Duodenal mucosa (tissue), 2 donors: Measurements from ENCODE around the gene MRPL12.

Experiments
- H3K27ac ChIP-seq: one replicate; pipeline ENCODE4 v1.7.0; 2013; ENCODE audit warnings: low read depth, low read length
- H3K27me3 ChIP-seq, 2 donors: one replicate each; pipeline ENCODE4 v1.7.0; 2013; ENCODE audit warnings: low read length in 2 of 2, control low read depth in 1 of 2; ENCODE audit not compliant: insufficient read depth in 2 of 2, control insufficient read depth in 1 of 2
- H3K36me3 ChIP-seq, 2 donors: one replicate each; pipeline ENCODE4 v1.7.0; 2013; ENCODE audit warnings: low read length in 2 of 2, control low read depth in 1 of 2; ENCODE audit not compliant: insufficient read depth in 2 of 2, control insufficient read depth in 1 of 2
- H3K4me1 ChIP-seq, 2 donors: one replicate each; pipeline ENCODE4 v1.7.0; 2013; ENCODE audit warnings: low read length in 2 of 2, control low read depth in 1 of 2; ENCODE audit not compliant: insufficient read depth in 2 of 2, control insufficient read depth in 1 of 2
- H3K4me3 ChIP-seq, 2 donors: one replicate each; pipeline ENCODE4 v1.7.0; 2013; ENCODE audit warnings: low read length in 2 of 2, low read depth in 1 of 2
- H3K9ac ChIP-seq, 2 donors: one replicate each; pipeline ENCODE4 v1.7.0; 2013; ENCODE audit warnings: low read length in 2 of 2, low read depth in 1 of 2
- H3K9me3 ChIP-seq, 2 donors: one replicate each; pipeline ENCODE4 v1.7.0; 2013; ENCODE audit warnings: low read length in 2 of 2, control low read depth in 1 of 2; ENCODE audit not compliant: control insufficient read depth in 1 of 2

Gene MRPL12

GRCh38 chr17:81710514-81711308 lies 7.5 kb downstream of the MRPL12 start:
- Histone ChIP-seq H3K4me3 (peak overlapping the region; percentile 43 to 58), H3K36me3 (peaks cover 8 to 30% of the 10 kb centered on the region in 2 donors), H3K27ac (no peak overlapping the region), H3K9me3 (no peaks in the 10 kb centered on the region), H3K27me3 (no peaks in the 10 kb centered on the region), H3K9ac (peak overlapping the region; percentile 40 to 52), H3K4me1 (peaks cover 25 to 40% of the 10 kb centered on the region in 2 donors)

DNA sequence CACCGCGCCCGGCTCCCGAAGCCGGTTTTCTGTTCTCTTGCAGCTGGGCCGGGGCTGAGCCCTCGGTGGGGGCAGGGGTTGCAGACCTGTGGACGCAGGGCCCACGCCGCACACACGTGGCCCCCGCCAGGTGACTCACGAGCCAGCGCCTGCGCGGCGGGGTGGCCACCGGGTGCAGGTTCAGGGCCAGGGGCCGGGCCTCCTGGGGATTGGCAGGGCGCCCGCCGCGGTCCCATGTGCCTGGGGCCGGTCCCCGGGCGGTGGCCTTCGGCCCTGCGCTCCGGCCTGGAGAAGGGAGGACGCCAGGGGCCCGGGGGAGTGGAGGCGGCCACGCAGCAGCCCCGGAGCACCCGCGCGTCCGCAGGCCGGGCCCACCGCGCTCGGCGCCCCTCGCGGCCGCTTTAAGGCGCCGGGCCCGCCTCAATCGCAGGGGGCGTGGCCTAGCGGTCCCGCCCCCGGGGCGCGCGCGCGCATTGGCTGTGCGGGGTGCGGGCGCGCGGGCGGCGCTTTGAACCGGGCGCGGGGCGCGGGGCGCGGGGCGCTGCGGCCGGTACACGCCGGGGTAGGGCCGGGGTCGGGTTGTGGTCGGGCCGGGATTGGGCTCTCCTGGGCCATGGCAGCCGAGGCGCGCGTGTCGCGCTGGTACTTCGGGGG lies 8.8 kb downstream of the MRPL12 start, which contains the start of gene SLC25A10:
Gene SLC25A10, plus strand, starts transcription at position 471 of the 654 bp plus-strand sequence. Its CDS starts 143 bp downstream, at position 614.
- peaks cover 25 to 40% of the 10 kb centered on the region in 2 donors for H3K4me1 ChIP-seq
- peak within 1 kb of the TSS; percentile 50 for H3K27ac ChIP-seq
- peak within 1 kb of the TSS; percentile 70 to 75 for H3K9ac ChIP-seq
- H3K36me3 ChIP-seq, result peaks cover 4 to 22% of the 10 kb centered on the region in 2 donors
- no peaks in the 10 kb centered on the region for H3K9me3 ChIP-seq
- peak within 1 kb of the TSS; percentile 66 to 75 for H3K4me3 ChIP-seq
- no peaks in the 10 kb centered on the region for H3K27me3 ChIP-seq

GRCh38 chr17:81712468-81713003 lies 9.4 kb downstream of the MRPL12 start:
- Histone ChIP-seq H3K9me3 (no peaks in the 10 kb centered on the region), H3K9ac (peak overlapping the region; percentile 70 to 75), H3K36me3 (peaks cover 4 to 17% of the 10 kb centered on the region in 2 donors), H3K4me1 (peaks cover 25 to 40% of the 10 kb centered on the region in 2 donors), H3K4me3 (peak overlapping the region; percentile 66 to 75), H3K27me3 (no peaks in the 10 kb centered on the region), H3K27ac (peak overlapping the region; percentile 50)

DNA sequence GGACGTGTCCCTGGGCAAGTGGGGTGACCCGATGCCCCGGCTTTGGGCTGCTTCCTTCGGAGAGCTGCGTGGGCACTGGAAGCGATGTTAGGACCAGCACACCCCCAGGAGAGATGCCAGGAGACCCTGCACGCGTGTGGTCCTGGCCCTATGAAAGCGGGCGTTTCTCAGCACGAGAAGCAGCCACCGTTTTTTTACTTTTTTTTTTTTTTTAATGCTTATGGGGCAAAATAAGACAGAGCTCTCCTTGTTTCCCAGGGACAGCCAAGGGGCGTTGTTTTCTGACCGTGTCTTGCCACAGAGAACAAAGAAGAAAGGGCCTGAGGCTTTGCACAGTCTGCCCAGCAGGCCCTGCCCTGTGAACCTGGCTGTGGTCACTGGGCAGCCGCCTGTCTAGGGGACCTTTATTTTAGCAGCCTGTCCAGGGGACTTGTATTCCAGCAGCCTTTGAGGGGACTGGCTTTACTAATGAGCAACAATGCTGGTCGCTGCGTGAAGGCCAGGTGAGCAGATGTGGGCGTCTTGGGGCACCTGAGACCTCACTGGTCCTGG lies 9.9 kb downstream of the MRPL12 start:
- H3K36me3 ChIP-seq, result peaks cover 4 to 15% of the 10 kb centered on the region in 2 donors
- H3K4me3 ChIP-seq, result peak overlapping the region; percentile 66 to 75
- H3K27ac ChIP-seq, result no peak overlapping the region
- H3K9me3 ChIP-seq, result no peaks in the 10 kb centered on the region
- H3K27me3 ChIP-seq, result no peaks in the 10 kb centered on the region
- H3K9ac ChIP-seq, result peak overlapping the region; percentile 70 to 75
- H3K4me1 ChIP-seq, result peaks cover 25 to 40% of the 10 kb centered on the region in 2 donors

GRCh38 chr17:81713556-81714411 lies 10.6 kb downstream of the MRPL12 start:
- Histone ChIP-seq H3K4me1 (peaks cover 25 to 40% of the 10 kb centered on the region in 2 donors), H3K4me3 (peak overlapping the region; percentile 66 to 75), H3K36me3 (peaks cover 4 to 8% of the 10 kb centered on the region in 2 donors), H3K9ac (peak overlapping the region; percentile 70 to 75), H3K27me3 (no peaks in the 10 kb centered on the region), H3K27ac (peak overlapping the region; percentile 3), H3K9me3 (no peaks in the 10 kb centered on the region)

DNA sequence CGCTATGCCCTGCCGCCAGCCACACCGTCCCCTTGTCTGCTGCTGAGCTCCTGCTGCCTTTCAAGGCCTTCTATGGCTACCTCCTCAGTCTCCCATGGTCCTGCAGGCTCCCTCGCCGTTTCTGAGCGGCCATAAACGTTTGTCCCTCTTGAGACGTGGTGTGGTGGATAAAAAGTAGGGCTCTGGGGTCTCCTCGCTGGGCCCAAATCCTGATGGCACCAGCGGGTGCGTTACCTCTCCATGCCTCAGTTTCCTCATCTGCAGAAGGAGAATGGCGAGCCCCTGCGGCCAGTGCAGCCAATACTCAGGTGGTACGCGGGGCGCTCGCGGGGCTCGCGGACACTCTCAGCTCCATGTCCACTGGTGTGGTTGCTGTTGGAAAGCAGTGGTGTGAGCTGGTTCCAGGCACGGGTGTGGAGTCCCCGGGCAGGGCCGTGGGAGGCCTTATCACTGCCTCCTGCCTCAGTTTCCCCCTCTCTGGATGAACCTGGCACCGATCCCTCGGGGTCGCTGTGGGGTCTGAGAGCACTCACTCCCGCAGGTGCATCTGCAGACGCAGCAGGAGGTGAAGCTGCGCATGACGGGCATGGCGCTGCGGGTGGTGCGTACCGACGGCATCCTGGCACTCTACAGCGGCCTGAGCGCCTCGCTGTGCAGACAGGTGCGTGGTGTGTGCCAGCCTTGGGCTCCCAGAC lies 11.4 kb downstream of the MRPL12 start:
- H3K9me3 ChIP-seq, result no peaks in the 10 kb centered on the region
- peaks cover 25 to 40% of the 10 kb centered on the region in 2 donors for H3K4me1 ChIP-seq
- H3K27ac ChIP-seq, result no peak overlapping the region
- peaks cover 4 to 11% of the 10 kb centered on the region in 2 donors for H3K36me3 ChIP-seq
- H3K27me3 ChIP-seq, result no peaks in the 10 kb centered on the region
- peak overlapping the region in 1 of 2 donors; percentile 70 for H3K9ac ChIP-seq
- H3K4me3 ChIP-seq, result peak overlapping the region in 1 of 2 donors; percentile 66

GRCh38 chr17:81715107-81715871 lies 12.1 kb downstream of the MRPL12 start:
- no peaks in the 10 kb centered on the region for H3K27me3 ChIP-seq
- peaks cover 21 to 35% of the 10 kb centered on the region in 2 donors for H3K4me1 ChIP-seq
- H3K9me3 ChIP-seq, result no peaks in the 10 kb centered on the region
- no peak overlapping the region for H3K4me3 ChIP-seq
- H3K9ac ChIP-seq, result no peak overlapping the region
- H3K27ac ChIP-seq, result no peak overlapping the region
- H3K36me3 ChIP-seq, result peaks cover 4 to 11% of the 10 kb centered on the region in 2 donors

DNA sequence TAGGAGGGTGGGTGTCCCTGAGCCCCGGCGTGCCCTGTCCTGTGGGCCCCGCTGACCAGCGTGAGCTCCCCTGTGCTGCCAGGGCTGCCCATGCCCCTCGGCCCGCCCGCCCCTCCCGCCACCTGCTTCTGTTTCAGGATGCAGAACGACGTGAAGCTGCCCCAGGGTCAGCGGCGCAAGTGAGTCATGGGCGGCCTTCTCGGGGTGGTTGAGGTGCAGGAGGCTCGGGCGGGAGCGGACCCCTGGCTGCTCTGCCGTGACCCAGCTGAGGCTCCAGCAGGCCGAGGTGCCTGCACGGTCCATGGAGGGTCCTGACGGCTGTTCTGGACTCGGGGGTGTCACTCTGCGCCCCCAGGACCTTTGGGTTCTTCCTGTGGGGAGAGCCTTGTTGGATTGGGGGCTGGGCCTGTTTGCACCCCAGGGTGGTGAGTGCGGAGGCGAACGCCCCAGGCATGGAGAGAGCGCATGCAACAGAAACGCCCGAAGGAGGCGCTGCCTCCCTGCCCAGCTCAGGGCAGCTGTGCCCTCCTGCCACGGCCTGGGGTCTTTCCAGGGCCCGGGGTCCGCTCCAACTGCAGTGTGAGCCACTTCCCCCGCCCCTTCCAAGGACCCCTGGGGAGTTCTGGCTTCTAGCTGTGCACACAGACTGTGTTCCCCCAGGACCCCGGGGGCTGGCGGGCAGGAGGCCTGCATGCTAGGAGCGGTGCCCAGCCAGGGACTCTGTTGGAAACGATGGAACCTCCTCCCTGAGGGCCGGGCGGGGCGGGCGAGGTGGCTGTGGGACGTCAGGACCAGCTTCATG lies 12.9 kb downstream of the MRPL12 start:
- H3K4me3 ChIP-seq, result no peak overlapping the region
- H3K27ac ChIP-seq, result no peak overlapping the region
- H3K36me3 ChIP-seq, result peaks cover 4 to 11% of the 10 kb centered on the region in 2 donors
- H3K9ac ChIP-seq, result no peak overlapping the region
- peaks cover 13 to 27% of the 10 kb centered on the region in 2 donors for H3K4me1 ChIP-seq
- H3K9me3 ChIP-seq, result no peaks in the 10 kb centered on the region
- no peaks in the 10 kb centered on the region for H3K27me3 ChIP-seq
